GM18511 (cell line): ENCODE data around the gene SHB.

Source experiments
- ATAC-seq: cut with Tn5 transposase; IDR thresholded peaks from one replicate; pipeline ENCODE4 v1.9.1; 2021; ENCODE audit warnings: mild to moderate bottlenecking, moderate library complexity; ENCODE audit not compliant: unreplicated experiment

SHB gene

GRCh38 chr9:38088006-38088925 is 19.2 kb upstream of the SHB start:
- peak; percentile 53 for ATAC-seq

- no peak for ATAC-seq
These were observed 17.5 kb upstream of the SHB start for GRCh38 chr9:38086496-38086895.

GRCh38 chr9:38085308-38085707 is 16.3 kb upstream of the SHB start:
- ATAC-seq: no peak

DNA sequence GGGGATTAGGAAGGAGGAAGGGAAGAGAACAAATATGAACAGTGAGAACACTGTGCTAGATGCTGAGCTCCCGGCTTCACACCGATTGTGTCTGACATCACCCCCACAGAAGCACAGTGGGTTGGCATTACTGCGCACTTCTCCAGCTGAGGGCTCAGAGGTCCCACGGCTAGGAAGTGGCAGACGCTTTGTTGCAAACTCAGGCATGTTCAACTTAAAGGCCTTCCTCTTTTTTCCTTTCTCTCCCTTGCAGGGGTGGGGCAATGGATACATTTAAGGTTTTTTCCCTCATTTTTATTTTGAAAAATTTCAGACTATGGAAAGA is 15.5 kb upstream of the SHB start:
- no peak for ATAC-seq

GRCh38 chr9:38083858-38084555 is 15.0 kb upstream of the SHB start:
- ATAC-seq: no peak

DNA sequence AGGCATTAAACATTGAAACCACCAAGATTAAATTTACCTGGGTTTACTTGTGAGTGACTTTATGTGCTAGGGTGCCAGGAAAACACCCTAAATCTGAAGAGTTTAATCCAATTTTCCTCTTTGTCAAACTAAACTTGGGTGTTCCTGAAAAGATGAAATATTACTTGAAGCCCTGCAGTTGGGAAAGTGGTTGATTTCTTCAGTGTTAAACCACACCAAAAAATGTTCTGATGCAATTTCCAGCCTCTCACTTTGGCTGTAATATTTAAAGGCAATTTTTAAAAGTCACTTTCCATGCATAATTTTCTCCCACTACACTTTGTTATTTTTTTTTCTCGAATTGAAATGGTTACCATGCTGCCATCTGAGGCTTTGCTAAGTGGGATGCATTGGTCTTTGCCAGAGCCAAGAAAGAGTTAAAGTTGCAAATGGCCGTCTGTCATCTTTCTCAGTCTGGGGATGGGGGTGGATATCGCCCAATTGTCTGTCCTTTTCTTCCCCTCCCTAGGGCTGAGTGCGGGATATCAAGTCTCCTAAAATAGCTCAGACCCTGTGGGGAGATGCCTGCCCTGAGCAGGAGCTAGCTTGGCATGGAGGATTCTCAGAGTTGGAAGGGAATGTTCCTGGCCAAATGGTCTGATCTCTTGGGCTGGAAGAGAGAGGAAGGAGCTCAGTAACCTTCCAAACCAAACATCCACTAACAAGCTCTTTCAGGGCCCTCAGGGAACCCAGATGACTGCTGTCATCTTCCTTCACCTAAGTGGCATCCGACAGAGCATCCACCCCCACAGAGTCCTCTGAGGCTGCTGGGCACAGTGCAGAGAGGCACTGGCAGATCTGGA is 13.6 kb upstream of the SHB start:
- no peak for ATAC-seq

DNA sequence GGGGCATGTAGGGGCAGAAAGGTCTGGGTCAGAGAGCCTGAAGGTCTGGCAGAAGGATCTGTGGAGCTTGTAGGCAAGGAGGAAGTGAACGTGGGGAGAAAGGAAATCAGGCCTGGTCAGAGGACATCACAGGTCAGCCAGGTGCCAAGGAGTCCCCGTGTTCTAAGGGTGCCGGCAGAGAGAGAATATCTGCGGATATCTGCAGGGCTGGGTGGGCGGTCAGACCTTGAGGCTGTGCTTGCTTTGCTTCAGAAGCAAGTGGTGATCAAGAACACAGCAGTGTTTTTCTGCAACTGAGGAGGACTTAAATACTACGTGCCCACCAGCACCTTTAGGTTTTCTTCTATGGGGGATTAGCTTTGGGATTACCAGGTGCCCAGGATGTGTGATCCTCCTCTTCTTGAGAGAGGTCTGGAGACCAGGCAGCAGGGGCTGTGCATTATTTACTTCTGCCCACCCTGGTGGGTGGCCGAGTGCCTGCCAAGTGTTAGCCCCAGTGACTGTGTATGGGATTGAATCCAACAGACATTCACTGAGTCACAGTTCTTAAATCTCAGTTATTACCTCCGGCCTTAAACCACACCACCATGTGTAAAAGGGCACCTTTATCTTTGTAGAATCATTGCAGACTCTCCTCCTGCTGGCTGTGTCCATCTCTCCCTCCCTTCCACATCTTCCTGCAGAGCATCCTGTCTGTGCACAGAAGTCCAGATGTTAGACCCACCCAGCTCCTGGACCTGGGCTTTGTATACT is 12.5 kb upstream of the SHB start:
- ATAC-seq: no peak

- no peak for ATAC-seq
These were observed 10.5 kb upstream of the SHB start for GRCh38 chr9:38079461-38080031.

GRCh38 chr9:38075272-38075671 is 6.2 kb upstream of the SHB start:
- ATAC-seq: no peak

- ATAC-seq: no peak
These were observed 5.5 kb upstream of the SHB start for GRCh38 chr9:38074441-38074961.

- ATAC-seq: no peak
These were observed 4.9 kb upstream of the SHB start for GRCh38 chr9:38073882-38074281.

GRCh38 chr9:38071470-38072134 is 2.6 kb upstream of the SHB start:
- no peak for ATAC-seq

GRCh38 chr9:38067859-38068681 is 957 bp downstream of the SHB start:
- no peak for ATAC-seq

- no peak for ATAC-seq
These were observed 1.8 kb downstream of the SHB start for GRCh38 chr9:38066914-38067858.

- ATAC-seq: no peak
These were observed 2.7 kb downstream of the SHB start for GRCh38 chr9:38066197-38066913.

- ATAC-seq: peak; percentile 61
These were observed 3.5 kb downstream of the SHB start for GRCh38 chr9:38065369-38066075.
